Measurements from ENCODE around the gene CLRN2.

GRCh38 chr4:17517664-17518063, 2.7 kb downstream of the CLRN2 start:
- no peak for TF ChIP-seq POLR2AphosphoS5 (IDR thresholded peaks at IDR 0.05; ENCODE audit: low read depth, low read length)
- no peak for TF ChIP-seq TAF1 (IDR thresholded peaks at IDR 0.05; ENCODE audit: borderline replicate concordance, insufficient read depth, low read length)
- no peak for TF ChIP-seq REST (IDR thresholded peaks at IDR 0.05; ENCODE audit: insufficient read depth in 1 of 2, low read depth in 2 of 2, low read length in 2 of 2)
- TF ChIP-seq SIN3A (IDR thresholded peaks at IDR 0.05; ENCODE audit: borderline replicate concordance, insufficient read depth, low read length), result no peak
- TF ChIP-seq FOXP2 (optimal IDR thresholded peaks at IDR 0.05; ENCODE audit: borderline replicate concordance, extremely low read depth, extremely low read length, insufficient read depth), result no peak

All from PFSK-1 (cell line).